MM.1S (cell line): ENCODE data around the gene DDX50.
"Not testable (repeated sequence)": the region's sequence is repeated elsewhere in the genome, so short reads cannot be mapped to it uniquely, and the experiment has no call there.

ENCODE experiments used
- DNase-seq: peaks from one replicate; pipeline ENCODE4 v3.0.0-alpha.2; 2015
- H2AFZ ChIP-seq: fragments of 300-600 bp; sonication (generic); 2 replicates; pipeline ENCODE4 v1.6.0; 2016; ENCODE audit warnings: antibody characterized with exemption, low read length
- H3F3A ChIP-seq: fragments of 300-600 bp; sonication (generic); 2 replicates; pipeline ENCODE4 v1.6.1; 2016; ENCODE audit warnings: mild to moderate bottlenecking, antibody characterized with exemption, low read length, moderate library complexity, mixed read lengths; ENCODE audit not compliant: insufficient read depth
- H3K27ac ChIP-seq: fragments of 300-600 bp; sonication (generic); 2 replicates; pipeline ENCODE4 v1.5.1; 2016; ENCODE audit warnings: mild to moderate bottlenecking, low read length
- H3K27me3 ChIP-seq: fragments of 300-600 bp; sonication (generic); replicated peaks from 2 replicates; pipeline ENCODE4 v1.6.0; 2016; ENCODE audit warnings: low read length; ENCODE audit not compliant: insufficient read depth
- H3K36me3 ChIP-seq: fragments of 300-600 bp; sonication (generic); replicated peaks from 2 replicates; pipeline ENCODE4 v1.6.1; 2016; ENCODE audit warnings: mild to moderate bottlenecking, low read length, mixed read lengths; ENCODE audit not compliant: insufficient read depth
- H3K4me1 ChIP-seq: fragments of 300-600 bp; sonication (generic); 2 replicates; pipeline ENCODE4 v1.6.1; 2016; ENCODE audit warnings: low read length, mixed read lengths
- H3K4me2 ChIP-seq: fragments of 300-600 bp; sonication (generic); 2 replicates; pipeline ENCODE4 v1.6.0; 2016; ENCODE audit warnings: low read depth, low read length
- H3K4me3 ChIP-seq: fragments of 300-600 bp; sonication (generic); 2 replicates; pipeline ENCODE4 v1.5.1; 2016; ENCODE audit warnings: low read length, mixed read lengths
- H3K79me2 ChIP-seq: fragments of 300-600 bp; sonication (generic); 2 replicates; pipeline ENCODE4 v1.6.1; 2016; ENCODE audit warnings: mixed run types, low read length, mixed read lengths
- H3K9ac ChIP-seq: fragments of 300-600 bp; sonication (generic); 2 replicates; pipeline ENCODE4 v1.6.1; 2016; ENCODE audit warnings: low read length, mixed read lengths
- H3K9me2 ChIP-seq: fragments of 300-600 bp; sonication (generic); replicated peaks from 2 replicates; pipeline ENCODE4 v1.6.1; 2016; ENCODE audit warnings: mild to moderate bottlenecking, low read length, mixed read lengths; ENCODE audit not compliant: insufficient read depth
- H3K9me3 ChIP-seq: fragments of 300-600 bp; sonication (generic); replicated peaks from 2 replicates; pipeline ENCODE4 v1.6.1; 2016; ENCODE audit warnings: mild to moderate bottlenecking, low read length, mixed read lengths; ENCODE audit not compliant: insufficient read depth
- H4K20me1 ChIP-seq: fragments of 300-600 bp; sonication (generic); 2 replicates; pipeline ENCODE4 v1.6.1; 2016; ENCODE audit warnings: mild to moderate bottlenecking, low read length, moderate library complexity, mixed read lengths; ENCODE audit not compliant: insufficient read depth
- EZH2 ChIP-seq: fragments of 300-600 bp; sonication (generic); optimal IDR thresholded peaks from 2 replicates; pipeline ENCODE3; 2017; ENCODE audit warnings: low read depth, mild to moderate bottlenecking, antibody characterized with exemption, low read length, mixed read lengths
- EZH2phosphoT487 ChIP-seq: fragments of 300-600 bp; sonication (generic); IDR thresholded peaks from 2 replicates; pipeline ENCODE4 v1.6.1; 2018; ENCODE audit warnings: antibody characterized with exemption, low read length
- TF ChIP-seq, protein P1 (sequence below): fragments of 300-600 bp; sonication (generic); IDR thresholded peaks from 2 replicates; pipeline ENCODE4 v1.5.1; 2016; ENCODE audit warnings: antibody characterized with exemption, low read length, mixed read lengths

DDX50 gene

DNA sequence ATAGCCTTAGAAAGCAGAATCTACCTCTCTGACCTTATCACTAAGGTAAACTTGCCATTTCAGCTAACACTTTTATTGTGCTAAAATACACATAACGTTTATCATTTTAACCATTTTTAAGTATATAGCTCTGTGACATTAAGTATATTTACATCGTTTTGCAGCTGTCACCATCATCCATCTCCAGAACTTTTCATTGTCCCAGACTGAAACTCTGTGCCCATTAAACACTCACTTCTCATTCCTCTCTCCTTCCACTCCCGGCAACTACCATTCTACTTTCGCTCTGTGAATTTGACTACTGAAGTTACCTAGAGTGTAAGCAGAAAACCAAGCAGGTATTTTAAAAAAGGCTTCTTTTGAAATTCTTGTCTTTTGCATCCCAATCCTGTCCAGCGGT is 1.3 kb downstream of the DDX50 start:
- peaks cover 16% of the 10 kb centered on the region for H3K4me1 ChIP-seq
- H3K4me3 ChIP-seq: peak overlapping the region; percentile 84
- H4K20me1 ChIP-seq: no peaks in the 10 kb centered on the region
- peaks cover 8% of the 10 kb centered on the region; the same call in 1 of the 2 replicates for H3K36me3 ChIP-seq
- no peak overlapping the region for H2AFZ ChIP-seq
- H3F3A ChIP-seq: no peaks in the 10 kb centered on the region
- no peak overlapping the region for H3K27ac ChIP-seq
- H3K79me2 ChIP-seq: peaks cover 52% of the 10 kb centered on the region
- no peaks in the 10 kb centered on the region for H3K27me3 ChIP-seq
- DNase-seq: no peak
- no peaks in the 10 kb centered on the region for H3K9me2 ChIP-seq
- TF ChIP-seq, protein P1, sequence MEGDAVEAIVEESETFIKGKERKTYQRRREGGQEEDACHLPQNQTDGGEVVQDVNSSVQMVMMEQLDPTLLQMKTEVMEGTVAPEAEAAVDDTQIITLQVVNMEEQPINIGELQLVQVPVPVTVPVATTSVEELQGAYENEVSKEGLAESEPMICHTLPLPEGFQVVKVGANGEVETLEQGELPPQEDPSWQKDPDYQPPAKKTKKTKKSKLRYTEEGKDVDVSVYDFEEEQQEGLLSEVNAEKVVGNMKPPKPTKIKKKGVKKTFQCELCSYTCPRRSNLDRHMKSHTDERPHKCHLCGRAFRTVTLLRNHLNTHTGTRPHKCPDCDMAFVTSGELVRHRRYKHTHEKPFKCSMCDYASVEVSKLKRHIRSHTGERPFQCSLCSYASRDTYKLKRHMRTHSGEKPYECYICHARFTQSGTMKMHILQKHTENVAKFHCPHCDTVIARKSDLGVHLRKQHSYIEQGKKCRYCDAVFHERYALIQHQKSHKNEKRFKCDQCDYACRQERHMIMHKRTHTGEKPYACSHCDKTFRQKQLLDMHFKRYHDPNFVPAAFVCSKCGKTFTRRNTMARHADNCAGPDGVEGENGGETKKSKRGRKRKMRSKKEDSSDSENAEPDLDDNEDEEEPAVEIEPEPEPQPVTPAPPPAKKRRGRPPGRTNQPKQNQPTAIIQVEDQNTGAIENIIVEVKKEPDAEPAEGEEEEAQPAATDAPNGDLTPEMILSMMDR: no peak
- TF ChIP-seq EZH2 (no peak), EZH2phosphoT487 (no peak)
- peak overlapping the region; percentile 97; the same call in 1 of the 2 replicates for H3K9ac ChIP-seq
- H3K9me3 ChIP-seq: no peaks in the 10 kb centered on the region
- H3K4me2 ChIP-seq: peak overlapping the region; percentile 91; the same call in 1 of the 2 replicates

DNA sequence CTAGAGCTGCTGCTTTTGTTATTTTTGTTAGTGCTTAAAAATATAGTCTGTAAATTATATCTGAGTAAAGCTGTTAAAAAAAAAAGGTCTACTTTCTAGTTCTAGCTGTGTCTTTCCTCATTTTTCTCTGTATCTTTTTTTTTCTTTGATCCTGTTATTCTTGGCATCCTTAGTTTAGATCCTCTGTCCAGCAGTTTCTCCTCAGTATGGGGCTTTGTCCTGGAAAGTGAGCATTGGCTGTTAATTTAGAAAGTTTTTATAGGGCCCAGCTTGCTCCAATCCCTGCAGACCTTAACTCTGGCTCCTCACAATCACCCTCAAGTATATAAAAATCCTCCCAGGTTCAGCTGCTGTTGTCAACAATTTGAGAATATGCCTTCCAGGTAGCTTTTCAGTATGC is 23.5 kb downstream of the DDX50 start:
- no peaks in the 10 kb centered on the region for H3K27me3 ChIP-seq
- TF ChIP-seq, protein P1: no peak
- no peak for TF ChIP-seq EZH2
- TF ChIP-seq EZH2phosphoT487: no peak
- no peak overlapping the region for H2AFZ ChIP-seq
- no peaks in the 10 kb centered on the region for H3K36me3 ChIP-seq
- no peak overlapping the region for H3K4me2 ChIP-seq
- no peaks in the 10 kb centered on the region for H3K9me2 ChIP-seq
- H3F3A ChIP-seq: no peaks in the 10 kb centered on the region
- no peak overlapping the region for H3K4me3 ChIP-seq
- H3K27ac ChIP-seq: no peak overlapping the region
- H3K9me3 ChIP-seq: no peaks in the 10 kb centered on the region
- H3K79me2 ChIP-seq: peaks cover 8% of the 10 kb centered on the region
- H3K9ac ChIP-seq: no peak overlapping the region
- DNase-seq: no peak
- no peaks in the 10 kb centered on the region for H3K4me1 ChIP-seq
- H4K20me1 ChIP-seq: no peaks in the 10 kb centered on the region

DNA sequence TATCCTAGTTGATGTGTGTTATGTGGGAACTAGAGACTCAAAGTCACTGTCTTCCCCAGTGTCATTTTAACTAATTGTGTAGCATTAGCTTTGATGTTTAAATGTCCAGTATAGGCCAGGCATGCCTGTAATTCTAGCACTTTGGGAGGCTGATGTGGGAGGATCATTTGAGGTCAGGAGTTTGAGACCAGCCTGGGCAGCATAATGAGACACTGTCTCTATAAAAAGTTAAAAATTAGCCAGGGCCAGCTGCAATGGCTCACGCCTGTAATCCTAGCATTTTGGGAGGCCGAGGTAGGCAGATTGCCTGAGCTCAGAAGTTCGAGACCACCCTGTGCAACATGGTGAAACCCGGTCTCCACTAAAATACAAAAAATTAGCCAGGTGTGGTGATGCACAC is 24.4 kb downstream of the DDX50 start:
- no peak overlapping the region for H3K4me3 ChIP-seq
- no peak for DNase-seq
- no peaks in the 10 kb centered on the region for H3K27me3 ChIP-seq
- H4K20me1 ChIP-seq: no peaks in the 10 kb centered on the region
- no peaks in the 10 kb centered on the region for H3K36me3 ChIP-seq
- peaks cover 8% of the 10 kb centered on the region for H3K79me2 ChIP-seq
- no peaks in the 10 kb centered on the region for H3F3A ChIP-seq
- no peak overlapping the region for H3K9ac ChIP-seq
- no peaks in the 10 kb centered on the region for H3K4me1 ChIP-seq
- H3K4me2 ChIP-seq: no peak overlapping the region
- TF ChIP-seq EZH2phosphoT487: no peak
- TF ChIP-seq, protein P1: no peak
- no peak for TF ChIP-seq EZH2
- H3K9me2 ChIP-seq: no peaks in the 10 kb centered on the region
- H2AFZ ChIP-seq: no peak overlapping the region
- H3K27ac ChIP-seq: no peak overlapping the region
- no peaks in the 10 kb centered on the region for H3K9me3 ChIP-seq

DNA sequence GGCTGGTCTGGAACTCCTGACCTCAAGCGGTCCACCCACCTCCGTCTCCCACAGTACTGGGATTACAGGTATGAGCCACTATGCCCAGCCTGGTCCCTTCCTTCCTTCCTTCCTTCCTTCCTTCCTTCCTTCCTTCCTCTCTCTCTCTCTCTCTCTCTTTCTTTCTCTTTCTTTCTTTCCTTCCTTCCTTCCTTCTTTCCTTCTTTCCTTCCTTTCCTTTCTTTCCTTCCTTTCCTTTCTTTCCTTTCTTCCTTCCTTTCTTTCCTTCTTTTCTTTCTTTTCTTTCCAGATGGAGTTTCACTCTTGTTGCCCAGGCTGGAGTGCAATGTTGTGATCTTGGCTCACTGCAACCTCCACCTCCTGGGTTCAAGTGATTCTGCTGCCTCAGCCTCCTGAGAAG is 28.0 kb downstream of the DDX50 start:
- H3K36me3 ChIP-seq, H3K9me2 ChIP-seq, H3K9me3 ChIP-seq, H2AFZ ChIP-seq, H4K20me1 ChIP-seq, H3K9ac ChIP-seq, H3K27me3 ChIP-seq, H3K27ac ChIP-seq, H3K4me3 ChIP-seq, H3F3A ChIP-seq, H3K79me2 ChIP-seq, H3K4me2 ChIP-seq, DNase-seq, H3K4me1 ChIP-seq: not testable (repeated sequence)

DNA sequence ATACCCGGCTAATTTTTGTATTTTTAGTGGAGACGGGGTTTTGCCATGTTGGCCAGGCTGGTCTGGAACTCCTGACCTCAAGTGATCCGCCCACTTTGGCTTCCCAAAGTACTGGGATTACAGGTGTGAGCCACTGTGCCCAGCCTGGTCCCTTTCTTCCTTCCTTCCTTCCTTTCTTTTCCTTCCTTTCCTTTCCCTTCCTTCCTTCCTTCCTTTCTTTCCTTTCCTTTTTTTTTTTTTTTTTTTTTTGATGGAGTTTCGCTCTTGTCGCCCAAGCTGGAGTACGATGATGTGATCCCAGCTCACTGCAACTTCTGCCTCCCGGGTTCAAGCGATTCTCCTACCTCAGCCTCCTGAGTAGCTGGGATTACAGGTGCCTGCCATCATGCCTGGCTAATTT is 28.8 kb downstream of the DDX50 start:
- not testable (repeated sequence) for H3K4me3 ChIP-seq, H3K36me3 ChIP-seq, H3K9me2 ChIP-seq, H3K27ac ChIP-seq, H3K4me1 ChIP-seq, H2AFZ ChIP-seq, H3K9ac ChIP-seq, H3K9me3 ChIP-seq, DNase-seq, H3F3A ChIP-seq, H3K4me2 ChIP-seq, H3K79me2 ChIP-seq, H3K27me3 ChIP-seq, H4K20me1 ChIP-seq

DNA sequence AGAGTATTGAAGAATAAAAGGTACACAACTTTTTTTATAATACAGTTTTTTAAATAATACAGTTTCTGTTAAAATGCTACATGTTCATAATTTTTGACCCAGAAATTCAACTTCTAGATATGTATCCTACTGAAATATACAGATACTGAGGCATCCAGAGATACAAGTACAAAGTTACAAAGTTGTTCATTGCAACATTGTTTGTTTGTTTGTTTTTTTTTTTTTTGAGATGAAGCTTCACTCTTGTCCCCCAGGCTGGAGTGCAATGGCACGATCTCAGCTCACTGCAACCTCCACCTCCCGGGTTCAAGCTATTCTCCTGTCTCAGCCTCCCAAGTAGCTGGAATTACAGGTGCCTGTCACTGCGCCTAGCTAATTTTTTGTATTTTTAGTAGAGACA is 31.7 kb downstream of the DDX50 start:
- H3K9me3 ChIP-seq, DNase-seq, H3K9ac ChIP-seq, H3K9me2 ChIP-seq, H3K4me1 ChIP-seq, H3F3A ChIP-seq, H3K79me2 ChIP-seq, H3K4me2 ChIP-seq, H3K36me3 ChIP-seq, H2AFZ ChIP-seq, H4K20me1 ChIP-seq, H3K27ac ChIP-seq, H3K27me3 ChIP-seq, H3K4me3 ChIP-seq: not testable (repeated sequence)
